H1 (cell line): ENCODE data around the gene SLC39A6. TPM values are rescaled to one million over a fixed set of nuclear protein-coding genes. Genes with fewer than 3 reads are reported as not detected.

ENCODE experiments used
- CTCF ChIA-PET: fragments of 300-600 bp; sonication (Branson Sonifier 250); formaldehyde crosslinking; loops from one replicate; lab custom pipeline; 2021; ENCODE audit not compliant: partially characterized antibody; lab: Charles Lee
- POLR2A ChIA-PET: fragments of 300-600 bp; sonication (Branson Sonifier 250); formaldehyde crosslinking; loops from one replicate; lab custom pipeline; 2021; ENCODE audit warnings: inconsistent platforms; ENCODE audit not compliant: partially characterized antibody; lab: Charles Lee
- DNase-seq, 2 experiments: peaks; one replicate each; pipeline versions ENCODE4 v3.0.0 to v3.0.0-alpha.2; 2010 to 2022; ENCODE audit warnings: low spot score in 2 of 2, low read depth in 1 of 2, mixed read lengths in 1 of 2
- FAIRE-seq: peaks from 2 replicates; lab custom pipeline; 2011; peaks lifted over from hg19 to GRCh38; lab: Jason Lieb, UNC
- H2AFZ ChIP-seq: 2 replicates; pipeline ENCODE4 v1.8.1; 2012; ENCODE audit warnings: low read length, inconsistent platforms
- H2AK5ac ChIP-seq: 2 replicates; pipeline ENCODE4 v1.6.1; 2013; ENCODE audit warnings: low read depth, low read length
- H2BK120ac ChIP-seq: replicated peaks from 2 replicates; pipeline ENCODE3; 2013; ENCODE audit warnings: low read depth, low read length, inconsistent platforms
- H2BK12ac ChIP-seq: 2 replicates; pipeline ENCODE4 v1.6.1; 2013; ENCODE audit warnings: low read depth, low read length
- H2BK15ac ChIP-seq: 2 replicates; pipeline ENCODE4 v1.6.1; 2013; ENCODE audit warnings: low read length
- H2BK20ac ChIP-seq: 2 replicates; pipeline ENCODE4 v1.6.1; 2013; ENCODE audit warnings: low read length
- H2BK5ac ChIP-seq: 2 replicates; pipeline ENCODE4 v1.6.1; 2013; ENCODE audit warnings: low read depth, low read length
- H3K14ac ChIP-seq: 2 replicates; pipeline ENCODE4 v1.6.1; 2013; ENCODE audit warnings: inconsistent platforms; ENCODE audit not compliant: insufficient read length
- H3K18ac ChIP-seq: 2 replicates; pipeline ENCODE4 v1.6.1; 2013; ENCODE audit warnings: low read length; ENCODE audit errors: extremely low read depth
- H3K23ac ChIP-seq: 2 replicates; pipeline ENCODE4 v1.6.1; 2013; ENCODE audit warnings: inconsistent platforms; ENCODE audit not compliant: insufficient read length
- H3K23me2 ChIP-seq: 2 replicates; pipeline ENCODE4 v1.6.1; 2013; ENCODE audit warnings: low read depth, low read length
- H3K27ac ChIP-seq: 2 replicates; pipeline ENCODE4 v1.6.1; 2011; ENCODE audit warnings: low read depth, low read length, inconsistent platforms
- H3K27me3 ChIP-seq, 4 experiments: replicated peaks in 1 of 4; 1 replicate in 1 of 4; 2 replicates in 3 of 4; pipeline versions ENCODE4 v1.6.1 to v1.8.1; 2011 to 2013; ENCODE audit warnings: low read length in 3 of 4, mild to moderate bottlenecking in 3 of 4, inconsistent platforms in 2 of 4, mixed read lengths in 2 of 4, moderate library complexity in 1 of 4; ENCODE audit not compliant: control insufficient read depth in 3 of 4, insufficient read depth in 3 of 4; ENCODE audit errors: extremely low read depth in 1 of 4
- H3K36me3 ChIP-seq, 4 experiments: 2 replicates each; pipeline versions ENCODE4 v1.6.1 to v1.8.1; 2011 to 2013; ENCODE audit warnings: mild to moderate bottlenecking in 4 of 4, low read length in 3 of 4, moderate library complexity in 2 of 4, control low read depth in 1 of 4, inconsistent platforms in 1 of 4; ENCODE audit not compliant: insufficient read depth in 4 of 4, control insufficient read depth in 2 of 4
- H3K4ac ChIP-seq: replicated peaks from 2 replicates; pipeline ENCODE3; 2013; ENCODE audit warnings: low read length, low read depth, mixed read lengths, inconsistent platforms; ENCODE audit not compliant: insufficient read length
- H3K4me1 ChIP-seq, 4 experiments: replicated peaks in 1 of 4; 1 replicate in 1 of 4; 2 replicates in 3 of 4; pipeline versions ENCODE4 v1.6.1 to v1.8.1; 2011 to 2013; ENCODE audit warnings: low read length in 3 of 4, inconsistent platforms in 2 of 4, mixed read lengths in 1 of 4; ENCODE audit not compliant: insufficient read depth in 4 of 4, control insufficient read depth in 3 of 4
- H3K4me2 ChIP-seq, 2 experiments: 2 replicates each; pipeline versions ENCODE4 v1.6.1 to v1.8.1; 2011 to 2013; ENCODE audit warnings: low read depth in 2 of 2, low read length in 2 of 2, control low read depth in 1 of 2, inconsistent platforms in 1 of 2, mild to moderate bottlenecking in 1 of 2; ENCODE audit not compliant: insufficient read depth in 1 of 2
- H3K4me3 ChIP-seq, 4 experiments: fragments of 200-600, 300-600 bp in 1 of 4; sonication (generic), shearing (Covaris generic), sonication (Bioruptor Twin) in 1 of 4; 2 replicates each; pipeline versions ENCODE4 v1.5.1 to v1.8.1; 2011 to 2016; ENCODE audit warnings: low read length in 4 of 4, low read depth in 3 of 4, control low read depth in 2 of 4, inconsistent platforms in 2 of 4, mild to moderate bottlenecking in 2 of 4, mixed read lengths in 1 of 4, moderate library complexity in 1 of 4; ENCODE audit not compliant: insufficient read depth in 2 of 4; ENCODE audit errors: extremely low read depth in 1 of 4
- H3K56ac ChIP-seq: replicated peaks from 2 replicates; pipeline ENCODE3; 2013; ENCODE audit warnings: low read depth, mild to moderate bottlenecking, mixed read lengths, low read length, inconsistent platforms; ENCODE audit not compliant: insufficient read length
- H3K79me1 ChIP-seq: 2 replicates; pipeline ENCODE4 v1.6.1; 2013; ENCODE audit warnings: low read depth, low read length, control low read depth
- H3K79me2 ChIP-seq, 2 experiments: 2 replicates each; pipeline versions ENCODE4 v1.6.1 to v1.8.1; 2012 to 2013; ENCODE audit warnings: low read length in 2 of 2, mild to moderate bottlenecking in 2 of 2, inconsistent platforms in 1 of 2; ENCODE audit not compliant: insufficient read depth in 2 of 2, control insufficient read depth in 1 of 2
- H3K9ac ChIP-seq, 4 experiments: replicated peaks in 1 of 4; 1 replicate in 1 of 4; 2 replicates in 3 of 4; pipeline versions ENCODE4 v1.6.1 to v1.8.1; 2011 to 2013; ENCODE audit warnings: low read depth in 3 of 4, low read length in 3 of 4, control low read depth in 2 of 4, mild to moderate bottlenecking in 2 of 4, moderate library complexity in 2 of 4, inconsistent platforms in 1 of 4; ENCODE audit errors: extremely low read depth in 1 of 4
- H3K9me3 ChIP-seq, 2 experiments: 2 replicates each; pipeline versions ENCODE4 v1.6.1 to v1.8.1; 2012 to 2013; ENCODE audit warnings: mild to moderate bottlenecking in 2 of 2, moderate library complexity in 2 of 2, control low read depth in 1 of 2, inconsistent platforms in 1 of 2, low read depth in 1 of 2, low read length in 1 of 2, mixed read lengths in 1 of 2; ENCODE audit not compliant: insufficient read depth in 2 of 2
- H4K20me1 ChIP-seq, 2 experiments: replicated peaks in 1 of 2; 2 replicates each; pipeline versions ENCODE3 to v1.8.1; 2011 to 2013; ENCODE audit warnings: inconsistent platforms in 2 of 2, low read length in 2 of 2, mild to moderate bottlenecking in 1 of 2; ENCODE audit not compliant: insufficient read depth in 2 of 2, control insufficient read depth in 1 of 2
- H4K5ac ChIP-seq: 2 replicates; pipeline ENCODE4 v1.6.1; 2013; ENCODE audit warnings: low read length, low read depth, mixed read lengths, inconsistent platforms; ENCODE audit not compliant: insufficient read length
- H4K8ac ChIP-seq: 2 replicates; pipeline ENCODE4 v1.8.0; 2013; ENCODE audit warnings: mild to moderate bottlenecking, moderate library complexity, low read length, inconsistent platforms; ENCODE audit not compliant: insufficient read depth; ENCODE audit errors: extremely low read depth
- H4K91ac ChIP-seq: replicated peaks from 2 replicates; pipeline ENCODE3; 2013; ENCODE audit warnings: low read length, mixed read lengths, inconsistent platforms; ENCODE audit not compliant: insufficient read length
- BCL11A ChIP-seq, 2 experiments: IDR thresholded peaks; one replicate each; pipeline ENCODE4 v1.6.1; 2011; ENCODE audit warnings: low read depth in 2 of 2, low read length in 2 of 2, mild to moderate bottlenecking in 2 of 2
- BRCA1 ChIP-seq: IDR thresholded peaks from 2 replicates; pipeline ENCODE4 v1.6.1; 2012; ENCODE audit warnings: low read depth, low read length, improper control_type of control experiment
- CBX5 ChIP-seq: fragments of 300-800, 300-1000 bp; sonication (generic); IDR thresholded peaks from 2 replicates; pipeline ENCODE4 v1.7.1; 2016; ENCODE audit warnings: antibody characterized with exemption, low read length, low read depth
- CREB1 ChIP-seq: IDR thresholded peaks from 2 replicates; pipeline ENCODE4 v1.6.1; 2012; ENCODE audit warnings: inconsistent platforms
- CTBP2 ChIP-seq: IDR thresholded peaks from 2 replicates; pipeline ENCODE4 v1.7.0; 2011; ENCODE audit warnings: borderline replicate concordance, mild to moderate bottlenecking, moderate library complexity, mixed read lengths, low read length; ENCODE audit not compliant: insufficient read depth, insufficient read length
- HDAC2 ChIP-seq, 2 experiments: fragments of 300-600 bp in 1 of 2; sonication (generic) in 1 of 2; IDR thresholded peaks; 2 replicates each; pipeline ENCODE4 v1.6.1; 2011 to 2012; ENCODE audit warnings: low read depth in 2 of 2, low read length in 2 of 2, mild to moderate bottlenecking in 2 of 2, moderate library complexity in 2 of 2, borderline replicate concordance in 1 of 2, inconsistent platforms in 1 of 2
- PHF8 ChIP-seq: fragments of 200-600 bp; sonication (generic); conservative IDR thresholded peaks from 2 replicates; pipeline ENCODE4 v1.7.1; 2012; ENCODE audit warnings: low read depth, mild to moderate bottlenecking, inconsistent platforms, low read length, moderate library complexity
- RXRA ChIP-seq: IDR thresholded peaks from 2 replicates; pipeline ENCODE4 v1.6.1; 2011; ENCODE audit warnings: low read depth, mild to moderate bottlenecking, low read length, moderate library complexity; ENCODE audit not compliant: insufficient read depth
- SP2 ChIP-seq: IDR thresholded peaks from 2 replicates; pipeline ENCODE4 v1.6.1; 2012; ENCODE audit warnings: mild to moderate bottlenecking, low read length, inconsistent platforms
- TEAD4 ChIP-seq: IDR thresholded peaks from 2 replicates; pipeline ENCODE4 v1.6.1; 2012; ENCODE audit warnings: low read depth, low read length, inconsistent platforms, mixed read lengths
- polyA plus RNA-seq, 7 experiments: library from polyadenylated mRNA; depleted of rRNA in 3 of 7; stranded (reverse) in 5 of 7; unstranded in 2 of 7; fragments of >200 nt in 5 of 7; fragments of 200-250 nt in 2 of 7; gene quantifications; 1 replicate in 5 of 7; 2 replicates in 1 of 7; 4 replicates in 1 of 7; pipeline versions ENCODE4 v1.2.1 to v1.2.3, GENCODE V29; 2011 to 2013; ENCODE audit warnings: missing spikeins in 2 of 7, mixed read lengths in 2 of 7
- total RNA-seq: library from RNA; stranded (reverse); fragmentation: NEBNext Ultra II Directional; extraction: Animal tissue kit (Norgen Biotek cat#: 25700); gene quantifications from 2 replicates; pipeline ENCODE4 v1.2.1, GENCODE V29; 2021
- TF ChIP-seq, protein P1 (sequence below), 3 experiments: IDR thresholded peaks; 1 replicate in 2 of 3; 2 replicates in 1 of 3; pipeline versions ENCODE4 v1.5.1 to v1.6.1; 2011; ENCODE audit warnings: low read length in 3 of 3, mild to moderate bottlenecking in 3 of 3, inconsistent platforms in 2 of 3, low read depth in 1 of 3, moderate library complexity in 1 of 3; ENCODE audit not compliant: insufficient read depth in 1 of 3; ENCODE audit errors: control extremely low read depth in 1 of 3
- TF ChIP-seq, protein P2 (sequence below): IDR thresholded peaks from 2 replicates; pipeline ENCODE4 v1.6.1; 2012; ENCODE audit warnings: inconsistent platforms

Gene SLC39A6
- total and polyA plus RNA-seq, 2 of the 8 experiments (the other 6 are each of a cell fraction or from before 2014, with no cell fraction given), result 36.8 to 55.4 TPM

DNA sequence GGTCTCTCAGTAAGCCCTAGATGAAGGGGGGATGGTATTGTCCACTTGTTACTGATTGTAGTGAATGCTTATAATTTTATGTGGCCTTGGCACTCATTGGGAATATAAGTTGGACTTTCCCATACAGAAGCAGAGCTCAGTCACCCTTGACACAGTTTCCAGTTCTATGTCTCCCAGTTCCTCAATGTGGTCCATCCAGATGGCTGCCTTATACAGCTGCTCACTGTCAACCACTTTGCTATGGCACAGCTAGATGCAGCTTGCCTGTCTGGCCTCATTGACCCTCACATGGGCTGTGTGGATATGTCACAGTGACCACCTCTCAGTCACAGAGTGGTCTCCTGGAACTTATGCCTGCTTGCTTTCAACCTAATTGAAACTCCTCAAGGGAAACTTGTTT, 21.7 kb downstream of the SLC39A6 start:
- FAIRE-seq, result no peak
- H4K8ac ChIP-seq, result no peak overlapping the region
- no peak for DNase-seq
- no peak overlapping the region for H3K14ac ChIP-seq
- H3K4me1 ChIP-seq, result no peaks in the 10 kb centered on the region
- no peak overlapping the region for H4K5ac ChIP-seq
- no peaks in the 10 kb centered on the region for H4K20me1 ChIP-seq
- no peak overlapping the region for H3K4me2 ChIP-seq
- no peak overlapping the region for H2AK5ac ChIP-seq
- CTCF ChIA-PET, result interaction anchor here (0.7 to 2.9 kb wide), 5 partner anchors 12 to 641 kb away, joined by 3 to 19 read pairs (median 4); partner anchors contain the start of gene RPRD1A
- no peak overlapping the region for H3K56ac ChIP-seq
- H3K27me3 ChIP-seq, result no peaks in the 10 kb centered on the region
- H3K23me2 ChIP-seq, result no peaks in the 10 kb centered on the region
- POLR2A ChIA-PET, result interaction anchor here (2.1 kb wide), 1 partner anchor 23 kb away, joined by 7 read pairs; the partner anchor contains the start of gene ELP2
- H3K79me1 ChIP-seq, result no peaks in the 10 kb centered on the region
- no peak overlapping the region for H2AFZ ChIP-seq
- no peak overlapping the region for H3K4me3 ChIP-seq
- H3K9me3 ChIP-seq, result no peaks in the 10 kb centered on the region
- no peak overlapping the region for H2BK12ac ChIP-seq
- no peak overlapping the region for H2BK15ac ChIP-seq
- no peak overlapping the region for H3K4ac ChIP-seq
- no peak overlapping the region for H2BK20ac ChIP-seq
- H4K91ac ChIP-seq, result no peak overlapping the region
- H3K36me3 ChIP-seq, result peaks cover 4 to 22% (median 14%) of the 10 kb centered on the region in 4 experiments; a peak in 7 of 8 replicates
- no peak overlapping the region for H3K9ac ChIP-seq
- H3K27ac ChIP-seq, result no peak overlapping the region
- no peak overlapping the region for H2BK120ac ChIP-seq
- no peak overlapping the region for H3K23ac ChIP-seq
- no peaks in the 10 kb centered on the region for H3K79me2 ChIP-seq
- no peak overlapping the region for H2BK5ac ChIP-seq
- no peak overlapping the region for H3K18ac ChIP-seq
- TF ChIP-seq CBX5, result no peak
- TF ChIP-seq BCL11A (IDR thresholded peaks at IDR 0.05; ENCODE audit: low read depth in 2 of 2, low read length in 2 of 2), result no peak
- TF ChIP-seq, protein P1, sequence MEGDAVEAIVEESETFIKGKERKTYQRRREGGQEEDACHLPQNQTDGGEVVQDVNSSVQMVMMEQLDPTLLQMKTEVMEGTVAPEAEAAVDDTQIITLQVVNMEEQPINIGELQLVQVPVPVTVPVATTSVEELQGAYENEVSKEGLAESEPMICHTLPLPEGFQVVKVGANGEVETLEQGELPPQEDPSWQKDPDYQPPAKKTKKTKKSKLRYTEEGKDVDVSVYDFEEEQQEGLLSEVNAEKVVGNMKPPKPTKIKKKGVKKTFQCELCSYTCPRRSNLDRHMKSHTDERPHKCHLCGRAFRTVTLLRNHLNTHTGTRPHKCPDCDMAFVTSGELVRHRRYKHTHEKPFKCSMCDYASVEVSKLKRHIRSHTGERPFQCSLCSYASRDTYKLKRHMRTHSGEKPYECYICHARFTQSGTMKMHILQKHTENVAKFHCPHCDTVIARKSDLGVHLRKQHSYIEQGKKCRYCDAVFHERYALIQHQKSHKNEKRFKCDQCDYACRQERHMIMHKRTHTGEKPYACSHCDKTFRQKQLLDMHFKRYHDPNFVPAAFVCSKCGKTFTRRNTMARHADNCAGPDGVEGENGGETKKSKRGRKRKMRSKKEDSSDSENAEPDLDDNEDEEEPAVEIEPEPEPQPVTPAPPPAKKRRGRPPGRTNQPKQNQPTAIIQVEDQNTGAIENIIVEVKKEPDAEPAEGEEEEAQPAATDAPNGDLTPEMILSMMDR (IDR thresholded peaks at IDR 0.05; ENCODE audit: control extremely low read depth in 1 of 3, insufficient read depth in 1 of 3, low read depth in 1 of 3, low read length in 3 of 3), result no peak
- no peak for TF ChIP-seq SP2
- TF ChIP-seq, protein P2, sequence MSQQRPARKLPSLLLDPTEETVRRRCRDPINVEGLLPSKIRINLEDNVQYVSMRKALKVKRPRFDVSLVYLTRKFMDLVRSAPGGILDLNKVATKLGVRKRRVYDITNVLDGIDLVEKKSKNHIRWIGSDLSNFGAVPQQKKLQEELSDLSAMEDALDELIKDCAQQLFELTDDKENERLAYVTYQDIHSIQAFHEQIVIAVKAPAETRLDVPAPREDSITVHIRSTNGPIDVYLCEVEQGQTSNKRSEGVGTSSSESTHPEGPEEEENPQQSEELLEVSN, result no peak
- no peak for TF ChIP-seq TEAD4
- TF ChIP-seq BRCA1, result no peak
- no peak for TF ChIP-seq RXRA
- no peak for TF ChIP-seq HDAC2 (IDR thresholded peaks at IDR 0.05; ENCODE audit: borderline replicate concordance in 1 of 2, low read depth in 2 of 2, low read length in 2 of 2)
- no peak for TF ChIP-seq CREB1
- no peak for TF ChIP-seq PHF8
- TF ChIP-seq CTBP2, result no peak
